GM19238 (cell line): Measurements from ENCODE around the gene IRAK1.

Experiments
- DNase-seq: peaks from one replicate; pipeline ENCODE4 v3.0.0; 2011; ENCODE audit warnings: low spot score; ENCODE audit not compliant: insufficient read length

IRAK1 gene

DNA sequence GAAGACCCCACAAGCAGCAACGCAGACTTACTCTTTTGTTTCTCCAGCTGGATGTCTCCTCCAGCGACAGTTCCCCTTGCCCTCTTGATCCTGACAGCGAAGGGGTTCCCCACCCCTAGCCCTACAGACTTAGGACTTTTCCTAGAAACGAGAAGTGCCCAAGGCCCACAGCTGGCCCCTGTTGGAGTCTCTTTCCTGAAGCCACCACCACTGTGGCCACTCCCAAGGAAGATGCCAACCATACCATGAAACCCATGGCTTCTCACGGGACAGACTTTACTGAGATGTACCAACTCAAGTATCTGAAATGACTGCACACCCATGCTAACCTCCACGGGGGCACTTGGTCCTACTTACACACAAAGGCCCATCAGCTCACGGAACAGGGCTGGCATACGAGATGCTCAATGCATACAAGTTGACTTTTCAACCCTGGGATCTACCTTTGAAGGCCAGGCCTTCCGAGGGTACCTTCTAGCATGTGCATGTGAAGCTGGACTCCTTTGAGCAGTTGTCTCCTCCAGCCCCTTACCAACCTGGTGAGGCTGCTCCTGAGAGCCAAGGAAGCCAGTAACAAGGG lies 924 bp upstream of the IRAK1 start:
- no peak for DNase-seq

DNA sequence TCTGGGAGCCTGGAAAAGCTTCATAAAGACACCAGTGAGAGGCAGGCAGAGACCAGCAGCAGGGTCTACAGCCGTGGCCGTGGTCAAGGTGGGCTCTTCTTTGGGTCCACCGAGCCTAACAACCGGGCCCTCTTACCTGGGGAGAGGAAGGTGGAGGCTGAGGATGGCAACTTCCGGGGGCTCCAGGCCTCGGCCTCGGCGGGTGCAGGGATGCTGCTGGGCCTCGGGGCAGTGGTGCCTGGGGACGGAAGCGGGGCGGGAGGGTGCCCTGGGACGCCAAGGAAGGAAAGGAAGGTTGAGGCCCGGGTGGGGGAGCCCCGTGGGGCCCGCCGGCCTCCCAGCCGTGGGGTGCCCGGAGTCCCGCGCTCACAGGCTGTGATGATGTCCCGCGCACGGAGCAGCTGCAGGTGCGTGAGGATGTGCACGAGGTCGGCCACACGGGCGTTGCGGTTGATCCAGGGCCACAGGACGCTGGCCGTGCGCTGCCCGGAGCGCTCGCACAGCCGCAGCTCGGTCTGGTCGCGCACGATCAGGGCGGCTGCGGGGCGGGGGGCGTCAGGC lies 561 bp downstream of the IRAK1 start:
- DNase-seq: no peak

DNA sequence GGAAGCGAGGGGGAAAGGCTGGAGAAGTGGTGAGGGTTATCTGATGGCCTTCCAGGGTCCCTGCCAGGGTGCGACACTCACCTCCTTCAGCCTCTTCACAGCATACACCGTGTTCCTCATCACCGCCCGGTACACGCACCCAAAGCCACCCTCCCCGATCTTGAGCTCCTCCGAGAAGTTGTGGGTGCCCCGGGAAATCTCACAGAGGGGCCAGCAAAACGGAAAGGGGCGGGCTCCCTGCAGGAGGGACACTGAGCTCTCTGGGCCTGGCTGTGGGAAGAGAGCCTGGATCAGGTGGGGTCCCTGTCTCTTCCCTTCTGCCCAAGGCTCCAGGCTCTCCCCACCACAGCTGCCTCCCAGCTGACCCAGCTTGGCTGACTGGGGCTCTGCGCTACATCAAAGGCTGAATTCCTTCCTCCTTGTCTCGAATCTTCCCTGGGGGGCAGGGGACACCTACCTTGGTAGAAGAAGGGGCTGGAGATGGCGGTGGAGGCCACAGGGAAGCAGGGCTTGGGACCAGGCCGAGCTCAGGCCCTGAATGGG lies 1.1 kb downstream of the IRAK1 start:
- DNase-seq: no peak

DNA sequence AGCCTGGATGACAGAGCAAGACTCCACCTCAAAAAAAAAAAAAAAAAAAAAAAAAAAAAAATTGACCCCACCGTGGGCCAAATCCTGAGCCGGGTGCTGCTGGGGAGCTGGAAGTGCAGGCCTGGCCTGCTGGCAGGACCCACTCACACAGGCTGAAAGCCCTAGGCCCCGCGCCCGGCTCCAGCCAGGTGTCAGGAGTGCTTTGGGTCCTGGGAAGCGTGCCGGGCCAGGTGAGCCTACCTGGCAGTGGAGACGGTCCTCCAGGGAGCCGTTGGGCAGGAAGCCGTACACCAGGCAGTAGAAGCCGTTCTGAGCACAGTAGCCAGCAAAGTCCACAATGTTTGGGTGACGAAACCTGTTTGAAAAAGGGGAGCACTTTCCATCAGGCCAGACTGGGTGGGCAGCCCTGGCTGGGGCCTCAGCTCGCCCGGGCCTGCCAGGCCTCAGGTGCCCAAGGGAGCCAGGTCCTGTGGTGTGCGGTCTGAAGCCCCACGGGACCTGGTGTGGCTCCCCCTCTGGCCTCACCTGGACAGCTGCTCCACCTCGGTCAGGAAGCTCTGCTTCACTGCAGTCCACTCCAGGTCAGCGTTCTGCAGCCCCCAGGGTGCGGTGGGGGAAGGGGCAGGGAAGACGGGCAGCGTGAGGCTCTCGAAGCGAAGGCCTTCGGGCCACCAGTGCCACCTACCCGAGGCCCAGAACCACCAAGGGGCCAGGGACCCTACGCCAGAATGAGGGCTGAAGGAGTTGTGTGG lies 1.8 kb downstream of the IRAK1 start:
- no peak for DNase-seq

DNA sequence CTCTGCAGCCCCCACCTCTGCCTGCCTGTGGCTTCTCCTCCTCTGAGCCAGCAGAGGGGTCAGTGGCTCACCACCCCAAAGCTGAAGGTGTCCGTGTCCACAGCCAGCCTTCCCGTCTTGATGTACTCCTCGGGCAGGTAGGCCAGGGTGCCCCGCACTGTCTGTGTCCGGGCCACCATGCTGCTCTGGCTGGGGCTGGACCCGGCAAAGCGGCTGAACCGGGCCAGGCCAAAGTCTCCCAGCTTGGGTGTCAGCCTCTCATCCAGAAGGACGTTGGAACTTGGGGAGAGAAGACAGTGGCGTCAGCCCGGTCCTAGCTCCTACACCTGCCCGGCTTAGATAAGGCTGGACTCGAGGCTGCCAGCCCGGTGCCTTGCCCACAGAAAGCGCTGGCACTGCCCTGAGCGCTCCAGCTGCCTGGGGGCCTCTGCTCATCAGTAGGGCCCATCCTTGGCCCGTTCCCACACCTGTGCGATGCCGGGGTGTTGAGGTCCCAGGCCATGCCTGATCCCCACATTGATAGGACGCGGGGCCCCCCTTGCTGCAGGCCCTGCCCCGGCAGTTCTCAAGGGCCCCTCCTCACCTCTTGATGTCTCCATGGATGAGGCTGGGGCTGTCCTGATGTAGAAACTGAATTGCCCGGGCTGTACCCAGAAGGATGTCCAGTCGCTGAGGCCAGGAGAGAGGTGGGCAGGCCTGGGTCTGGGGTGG lies 3.2 kb downstream of the IRAK1 start:
- no peak for DNase-seq

DNA sequence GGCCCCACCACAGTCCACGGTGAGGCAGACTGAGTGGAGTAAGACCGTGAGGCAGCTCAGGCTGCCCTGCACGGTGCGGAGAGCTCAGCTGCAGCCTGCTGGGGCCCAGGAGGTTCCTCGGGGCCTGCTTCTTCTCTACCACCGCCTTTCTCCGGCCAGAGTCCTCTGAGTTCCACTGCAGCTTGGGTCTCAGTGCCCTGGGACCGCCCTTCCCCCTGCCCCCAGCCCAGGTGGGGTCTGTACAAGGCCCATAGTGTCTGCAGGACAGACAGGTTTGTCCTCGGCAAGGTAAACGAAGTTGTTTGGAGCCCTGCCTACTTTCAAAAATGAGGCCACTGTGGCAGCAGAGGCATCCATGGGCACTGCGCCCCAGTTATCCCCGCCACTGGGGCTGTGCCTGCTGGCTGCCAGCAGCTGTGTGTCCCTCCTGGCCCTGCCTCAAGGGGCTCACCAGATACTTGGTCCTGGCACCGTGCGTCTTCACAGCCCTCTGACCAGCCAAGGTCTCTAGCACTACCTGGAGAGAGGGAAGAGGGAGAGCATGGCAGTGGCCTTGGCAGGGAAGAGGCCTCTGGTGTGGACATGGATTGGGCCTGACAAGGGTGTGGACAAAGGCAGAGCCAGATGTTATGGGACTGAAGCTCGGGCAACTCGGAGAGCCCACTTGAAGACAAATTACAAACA lies 4.0 kb downstream of the IRAK1 start:
- DNase-seq: no peak

DNA sequence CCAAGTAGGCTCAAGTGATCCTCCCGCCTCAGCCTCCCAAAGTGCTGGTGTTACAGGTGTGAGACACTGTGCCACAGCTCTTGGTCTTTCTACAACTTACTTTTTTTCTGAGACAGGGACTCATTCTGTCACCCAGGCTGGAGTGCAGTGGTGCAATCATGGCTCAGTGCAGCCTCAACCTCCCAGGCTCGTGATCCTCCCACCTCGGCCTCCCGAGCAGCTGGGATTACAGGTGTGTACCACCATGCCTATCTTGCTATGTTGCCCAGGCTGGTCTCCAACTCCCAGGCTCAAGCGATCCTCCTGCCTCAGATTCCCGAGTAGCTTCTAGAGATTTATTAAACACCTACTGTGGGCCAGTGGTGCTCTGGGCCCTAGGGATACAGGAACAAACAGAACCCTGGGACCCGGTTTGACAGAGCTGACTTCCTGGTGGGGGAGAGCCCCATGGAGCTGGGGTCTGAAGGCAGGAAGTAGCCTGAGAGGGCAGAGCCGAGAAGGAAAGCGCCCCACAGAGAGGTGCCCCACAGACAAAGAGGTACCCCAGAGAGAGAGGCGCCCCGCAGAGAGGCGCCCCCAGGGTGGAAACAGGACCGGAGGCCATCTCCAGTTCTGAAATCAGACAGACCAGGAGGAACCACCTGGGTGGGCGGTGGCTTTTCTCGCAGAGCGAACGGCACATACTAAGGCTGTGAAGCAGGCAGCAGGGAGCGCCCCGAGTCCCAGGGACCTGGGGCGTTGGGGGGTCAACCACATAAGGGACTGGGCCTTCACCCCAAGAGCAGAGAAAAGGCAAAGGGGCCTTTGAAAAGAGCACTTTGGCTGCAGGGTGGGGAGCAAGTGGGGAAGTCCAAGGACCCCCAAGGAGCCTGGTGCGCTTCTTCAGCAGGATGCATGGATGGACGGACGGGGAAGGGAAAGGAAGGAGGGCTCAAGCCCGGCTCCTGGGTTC lies 5.0 kb downstream of the IRAK1 start:
- DNase-seq: no peak

DNA sequence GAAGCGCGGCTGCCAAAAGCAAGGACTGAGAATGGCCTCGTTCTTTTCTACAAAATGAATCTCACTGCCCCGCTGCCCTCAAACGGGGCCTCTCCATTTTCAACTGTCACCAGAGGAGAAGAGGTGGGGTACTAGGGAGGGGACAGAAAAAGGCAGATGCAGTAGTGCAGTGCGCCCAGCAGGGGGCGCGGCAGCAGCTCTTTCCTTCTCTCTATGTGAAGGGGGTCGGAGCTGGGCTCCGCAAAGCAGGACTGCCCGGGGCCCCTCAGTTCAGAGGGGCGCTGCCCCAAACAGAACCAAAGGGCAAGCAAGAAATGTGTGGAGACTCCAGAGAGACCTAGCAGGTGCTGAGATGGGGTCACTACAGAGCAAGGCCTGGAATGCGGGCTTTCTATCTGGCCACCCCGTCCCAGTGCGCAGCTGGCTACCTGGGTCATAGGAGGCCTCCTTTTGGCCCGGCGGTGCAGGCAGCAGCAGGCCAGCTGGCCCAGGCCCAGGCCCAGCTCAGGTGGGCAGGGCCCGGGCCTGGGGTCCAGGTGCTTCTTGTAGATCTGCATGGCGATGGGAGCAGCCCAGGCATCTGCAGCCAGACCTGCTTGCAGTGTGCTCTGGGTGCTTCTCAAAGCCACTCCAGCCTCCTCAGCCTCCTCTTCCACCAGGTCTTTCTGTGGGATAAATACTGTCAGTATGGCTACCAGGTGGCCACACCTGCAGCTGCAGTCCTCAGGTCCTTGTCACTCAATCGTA lies 5.9 kb downstream of the IRAK1 start:
- peak; percentile 54 for DNase-seq

DNA sequence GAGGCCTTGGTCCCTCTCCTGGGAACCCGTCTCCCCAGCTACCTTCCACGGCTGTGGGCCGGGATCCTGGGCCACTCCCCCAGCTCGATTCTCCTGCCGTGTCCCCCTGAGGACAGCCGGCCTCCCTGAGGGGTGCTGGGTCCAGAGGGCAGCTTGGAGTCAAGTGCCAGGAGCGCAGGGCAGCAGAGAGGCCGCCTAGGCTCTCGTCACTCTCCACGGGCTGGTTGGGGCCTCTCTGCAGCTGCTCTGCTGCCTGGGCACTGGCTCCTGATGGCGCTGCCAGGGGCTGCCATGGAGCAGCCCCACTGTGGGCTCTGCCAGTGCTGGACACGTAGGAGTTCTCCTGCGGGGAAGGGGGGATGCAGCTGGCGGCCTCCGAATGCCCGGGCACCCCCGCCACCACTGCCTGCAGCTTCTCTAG lies 6.7 kb downstream of the IRAK1 start:
- DNase-seq: no peak

DNA sequence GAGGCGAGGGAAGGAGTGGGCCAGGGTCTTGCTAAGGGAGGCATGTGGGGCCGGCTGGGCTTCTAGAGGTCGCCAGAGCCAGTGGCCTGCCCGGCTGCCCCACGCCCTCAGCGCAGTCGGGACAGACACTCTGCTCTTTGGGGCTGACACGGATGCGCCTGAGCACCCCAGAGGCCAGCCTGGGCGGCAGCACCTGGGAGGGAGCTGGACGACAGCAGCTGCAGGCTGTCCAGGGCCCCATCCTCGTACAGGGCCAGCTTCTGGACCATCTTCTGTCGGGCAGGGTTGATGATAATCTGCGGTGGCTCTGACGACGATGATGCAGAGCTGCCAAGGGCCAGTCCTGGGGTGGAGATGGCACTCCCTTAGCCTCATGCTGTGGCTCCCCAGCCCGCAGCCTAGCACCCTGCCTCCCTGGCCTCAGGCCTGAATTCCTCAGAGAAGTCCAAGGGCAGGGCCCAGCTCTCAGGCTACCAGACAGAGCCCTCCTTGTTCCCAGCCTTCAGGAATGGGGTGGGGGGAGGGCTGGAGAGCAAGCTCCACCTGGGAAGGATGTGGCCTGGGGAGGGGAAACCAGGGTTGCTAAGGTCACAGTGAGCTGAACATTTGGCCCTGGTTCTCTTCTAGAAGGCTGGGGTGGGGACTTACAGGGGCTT lies 7.2 kb downstream of the IRAK1 start:
- no peak for DNase-seq

DNA sequence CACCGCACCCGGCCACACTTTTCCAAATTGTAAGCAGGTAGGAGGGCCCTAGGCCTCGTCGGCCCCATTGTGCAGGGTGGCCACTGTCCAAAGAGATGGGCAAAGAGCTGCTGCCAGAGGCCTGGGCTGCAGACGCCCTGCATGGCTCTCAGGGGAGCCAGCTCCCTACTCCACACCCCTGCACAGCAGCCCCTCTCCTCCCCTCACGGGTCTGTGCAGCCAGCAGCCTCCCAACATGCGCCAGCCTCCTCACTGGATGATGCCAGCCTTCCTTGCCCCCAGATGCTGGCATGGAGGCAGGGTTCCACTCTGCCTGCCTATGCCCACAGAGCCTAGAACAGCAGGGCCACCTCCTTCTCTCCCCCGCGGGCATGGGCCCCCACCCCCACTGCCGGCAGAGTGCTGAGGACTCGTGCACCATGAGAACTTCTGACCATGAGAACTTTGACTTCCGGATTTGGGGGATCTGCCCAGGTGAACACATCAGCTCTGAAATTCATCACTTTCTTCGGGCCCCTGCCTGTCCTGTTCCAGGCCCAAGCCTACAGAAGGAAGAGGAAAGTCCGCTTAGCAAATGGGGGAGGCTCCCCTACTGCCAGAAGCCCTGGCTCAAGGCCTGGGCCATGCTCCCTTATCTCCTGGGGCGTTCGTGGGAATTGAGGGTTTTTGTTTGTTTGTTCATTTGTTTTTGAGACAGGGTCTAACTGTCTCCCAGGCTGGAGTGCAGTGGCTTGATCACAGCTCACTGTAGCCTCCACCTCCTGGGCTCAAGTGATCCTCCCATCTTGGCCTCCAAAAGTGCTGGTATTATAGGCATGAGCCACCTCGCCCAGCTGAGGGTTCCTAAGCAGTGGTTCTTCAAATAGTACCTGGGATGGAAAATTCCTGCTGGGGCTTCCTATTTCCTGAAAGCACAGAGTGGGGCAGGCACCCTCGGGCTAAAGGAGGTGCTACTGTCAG lies 8.0 kb downstream of the IRAK1 start:
- no peak for DNase-seq

DNA sequence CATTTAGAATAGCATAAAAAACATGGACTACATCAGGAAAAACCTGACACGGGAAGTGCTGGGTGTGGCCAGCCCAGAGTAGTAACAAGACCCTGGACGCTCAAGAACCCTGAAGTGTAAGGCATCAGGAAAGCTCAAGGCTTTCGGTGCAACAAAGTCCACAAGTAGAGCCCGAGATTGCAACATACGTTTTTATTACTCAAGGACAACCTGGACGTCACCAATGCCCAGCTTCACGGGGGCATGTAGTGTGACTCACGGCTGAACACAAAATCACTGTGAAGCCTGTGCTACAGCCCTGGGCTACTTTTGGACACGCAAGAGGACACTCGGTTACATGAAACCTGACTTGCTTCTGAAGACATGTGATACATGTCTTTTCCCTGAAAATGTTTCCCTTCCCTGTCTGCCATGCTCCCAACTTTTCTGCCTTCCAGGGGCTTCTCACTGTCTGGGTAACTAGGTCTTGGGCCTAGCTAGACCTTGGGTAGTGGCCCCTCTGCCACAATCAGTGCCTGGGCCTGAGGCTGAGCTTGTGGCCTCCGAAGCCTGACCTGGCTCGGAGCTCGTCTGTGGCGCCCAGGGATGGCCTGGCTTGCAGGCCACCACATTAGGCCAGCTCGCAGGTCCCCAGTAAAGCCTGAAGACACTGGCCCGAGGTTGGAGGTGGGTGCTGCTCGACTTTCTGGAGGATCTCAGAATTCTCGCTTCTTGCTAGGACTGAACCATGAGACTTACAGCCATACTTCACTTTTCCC lies 9.2 kb downstream of the IRAK1 start:
- DNase-seq: no peak

DNA sequence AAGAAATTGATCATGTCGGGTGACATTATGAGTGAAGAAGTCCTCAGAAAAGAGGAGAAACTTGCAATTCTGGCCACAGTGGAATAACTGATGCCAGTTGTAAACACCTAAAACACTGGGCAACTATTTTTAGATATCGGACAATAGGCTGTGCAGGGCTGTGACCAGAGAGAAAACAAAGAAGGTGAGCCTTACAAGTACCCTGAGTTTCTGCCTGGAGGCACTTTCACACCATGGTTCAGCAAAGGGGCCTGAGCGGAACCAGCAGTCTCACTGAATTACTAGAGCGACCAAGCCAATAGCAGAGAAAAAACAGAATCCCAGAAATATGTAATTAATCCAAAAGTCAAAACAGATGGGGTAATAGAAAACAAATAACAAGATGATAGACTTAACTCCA lies 11.2 kb downstream of the IRAK1 start:
- no peak for DNase-seq

DNA sequence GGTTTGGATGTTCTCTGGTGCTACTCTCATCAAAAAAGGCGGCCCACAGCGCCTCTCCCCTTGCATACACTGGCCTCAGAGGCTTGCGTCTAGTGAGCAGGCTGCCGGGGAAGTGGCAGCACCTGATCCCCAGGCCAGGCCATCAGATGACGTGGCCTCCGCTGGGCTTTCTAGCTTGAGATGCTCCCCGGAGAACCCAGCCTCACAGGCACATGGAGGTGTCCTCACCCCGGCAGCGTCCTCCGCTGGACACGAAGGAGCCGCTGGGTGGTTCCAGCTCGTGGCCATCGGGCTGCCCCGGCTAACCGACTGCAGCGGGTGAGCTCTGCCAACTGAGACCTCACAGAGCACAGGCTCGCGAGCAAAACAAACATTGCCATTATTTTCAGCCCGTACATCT lies 12.8 kb downstream of the IRAK1 start:
- DNase-seq: no peak

DNA sequence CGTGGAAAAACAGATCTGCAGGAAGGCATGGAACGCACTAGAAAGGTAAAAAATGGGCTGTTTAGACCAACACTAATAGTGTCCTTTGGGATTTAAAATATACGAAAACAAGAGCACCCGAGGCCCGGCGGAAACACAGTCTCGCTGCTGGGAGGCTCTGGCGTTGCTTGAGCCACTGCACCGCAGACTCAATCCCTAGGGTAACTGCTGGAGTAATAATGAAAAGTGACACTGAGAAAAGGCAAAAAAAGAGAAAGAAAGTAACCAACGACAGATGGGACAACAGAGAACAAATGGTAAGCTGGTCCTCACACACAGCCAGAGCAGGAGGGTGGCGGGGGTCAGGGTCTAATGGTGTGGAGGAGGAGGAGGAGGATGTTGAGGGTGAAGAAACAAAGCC lies 15.4 kb downstream of the IRAK1 start:
- DNase-seq: no peak

DNA sequence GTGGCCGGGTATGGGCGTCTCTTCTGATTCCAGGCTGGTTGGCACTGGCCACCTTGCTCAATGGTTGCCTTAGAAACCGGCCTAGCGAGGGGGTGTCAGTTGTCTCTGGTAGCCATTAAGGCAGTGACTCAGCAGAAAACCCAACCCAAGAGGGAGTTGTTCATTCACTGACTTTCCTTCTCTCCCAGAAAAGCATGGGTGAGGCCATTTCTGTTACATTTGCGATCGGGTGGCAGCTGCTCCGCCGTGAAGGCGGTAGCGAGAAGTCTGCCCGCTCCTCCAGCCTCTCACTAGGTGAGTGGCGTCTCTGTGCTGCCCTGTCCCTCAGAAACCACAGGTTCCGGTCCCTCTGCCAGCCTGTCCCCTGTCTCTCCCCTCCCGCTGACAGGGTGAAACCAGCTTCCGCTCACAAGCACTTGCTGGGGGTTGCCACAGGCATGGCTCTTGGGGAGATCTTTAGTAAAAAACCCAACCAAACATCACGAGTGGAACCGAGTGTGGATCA lies 17.4 kb downstream of the IRAK1 start:
- no peak for DNase-seq

DNA sequence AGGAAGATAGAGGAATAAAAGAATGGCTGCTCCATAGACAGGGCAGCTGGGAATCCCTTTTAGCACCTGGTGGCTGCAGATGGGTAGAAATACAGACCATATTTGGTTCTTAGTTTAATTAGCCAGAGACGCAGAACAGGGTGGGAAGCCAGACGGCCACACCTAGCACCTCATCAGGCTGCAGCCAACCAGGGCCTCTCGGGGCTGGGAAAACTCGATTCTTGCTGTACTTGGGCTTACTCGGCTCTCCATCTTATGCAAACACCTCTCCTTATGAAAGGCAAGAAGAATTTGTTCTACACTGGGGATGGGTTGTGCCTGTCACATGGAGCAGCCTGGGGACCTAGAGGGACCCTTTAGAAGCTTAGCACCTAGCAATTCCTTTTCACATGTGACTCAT lies 19.7 kb downstream of the IRAK1 start:
- no peak for DNase-seq
